Activated CD8-positive, alpha-beta memory T cell treated with anti-CD3 and anti-CD28 coated beads, Interleukin-2, amount 50 U/mL, for 1 hour (primary cell): ENCODE data around the gene DCAF4.
"Not testable (repeated sequence)": the region's sequence is repeated elsewhere in the genome, so short reads cannot be mapped to it uniquely, and the experiment has no call there.

ENCODE experiments used
- DNase-seq: peaks from one replicate; pipeline ENCODE4 v3.0.0-alpha.2; 2020; ENCODE audit errors: extremely low read depth

Gene DCAF4

GRCh38 chr14:72932893-72933292 is 6.6 kb downstream of the DCAF4 start:
- DNase-seq: no peak

DNA sequence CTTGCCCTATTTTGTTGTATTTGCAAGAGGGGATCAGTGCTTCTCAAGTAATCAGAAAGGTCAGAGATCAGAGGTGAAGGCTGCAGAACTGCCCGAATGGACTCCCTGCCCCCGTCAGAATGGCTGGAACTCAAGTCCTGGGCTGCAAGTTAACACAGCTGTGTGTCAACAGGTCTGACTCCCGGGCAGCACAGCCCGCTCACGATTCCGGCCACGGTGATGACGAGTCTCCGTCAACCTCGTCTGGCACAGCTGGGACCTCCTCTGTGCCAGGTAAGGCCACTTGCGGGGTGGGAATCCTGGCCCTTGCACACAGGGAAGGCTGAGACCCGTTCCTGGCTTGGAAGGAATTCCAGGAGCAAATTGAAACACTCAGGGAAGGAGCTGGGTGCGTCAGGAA is 13.4 kb downstream of the DCAF4 start:
- DNase-seq: no peak

DNA sequence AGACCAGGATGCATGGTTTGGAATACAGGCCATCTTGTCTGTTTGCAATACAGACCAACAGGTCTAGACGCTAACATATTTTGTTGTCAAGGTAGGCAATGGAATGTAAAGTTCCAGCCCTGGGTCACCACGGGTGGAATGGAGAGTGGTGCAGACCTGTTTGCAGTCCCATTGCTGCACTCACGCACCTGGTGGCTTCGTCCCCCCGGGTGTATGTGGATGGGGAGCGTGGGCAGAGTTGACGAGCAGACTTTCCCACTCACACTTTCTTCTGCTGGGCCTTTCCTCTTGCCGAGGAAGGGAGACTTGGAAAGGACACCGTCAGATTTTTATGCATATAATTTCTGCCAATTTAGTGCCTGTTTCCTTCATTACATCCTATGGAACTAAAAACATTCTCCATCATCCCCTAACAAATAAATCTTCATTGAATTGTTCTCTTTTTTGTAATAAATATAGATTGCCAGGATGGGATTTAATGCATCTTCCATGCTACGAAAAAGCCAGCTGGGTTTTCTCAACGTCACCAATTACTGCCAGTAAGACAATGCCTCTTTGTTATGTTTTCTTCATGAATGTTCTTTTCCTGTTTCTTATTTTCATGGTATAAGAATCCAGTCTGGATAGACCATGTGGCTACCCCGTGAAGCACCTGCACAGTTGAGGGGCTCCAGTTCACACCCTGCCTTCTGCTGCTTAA is 15.2 kb downstream of the DCAF4 start:
- DNase-seq: no peak

DNA sequence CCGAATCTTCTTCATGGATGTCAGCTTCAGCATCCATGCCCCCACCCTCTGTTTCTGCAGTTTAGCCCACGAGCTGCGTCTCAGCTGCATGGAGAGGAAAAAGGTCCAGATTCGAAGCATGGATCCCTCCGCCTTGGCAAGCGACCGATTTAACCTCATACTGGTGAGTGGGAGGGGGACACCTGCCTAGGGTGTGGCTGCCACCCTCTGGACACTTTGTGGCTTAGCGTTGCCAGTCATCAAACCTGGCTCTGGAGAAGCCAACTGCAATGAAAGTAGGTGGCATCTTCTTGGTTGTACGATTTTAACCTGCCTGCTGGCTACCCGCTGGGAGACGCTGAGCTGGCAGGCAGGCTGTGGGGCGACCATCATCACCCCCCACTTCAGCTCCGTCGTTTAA is 16.7 kb downstream of the DCAF4 start:
- no peak for DNase-seq

DNA sequence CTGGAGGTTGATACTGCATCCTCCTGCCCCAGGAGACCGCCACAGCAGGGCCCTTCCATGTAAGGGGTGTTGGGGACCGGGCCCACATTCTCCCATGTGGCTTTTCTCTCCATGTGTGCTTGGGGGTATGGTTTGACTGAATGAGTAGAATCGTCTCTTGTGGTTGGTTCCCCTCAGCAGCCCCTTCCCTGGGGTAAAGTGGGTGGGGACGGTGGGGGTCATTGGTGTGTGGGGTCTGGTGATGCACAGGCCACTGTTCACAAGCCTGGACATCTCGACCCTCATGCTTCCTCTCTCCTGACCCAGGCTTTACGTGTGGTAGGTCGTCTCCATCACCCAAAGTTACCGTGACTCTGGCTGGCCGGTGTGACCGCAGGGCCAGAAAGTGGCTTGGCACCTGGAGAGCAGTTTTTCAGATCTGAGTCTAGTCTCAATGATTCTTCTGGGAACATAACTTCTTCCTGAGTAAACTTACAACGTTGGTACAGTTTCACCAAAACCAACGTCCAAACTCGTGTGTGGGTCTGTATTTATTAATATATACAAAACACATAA is 17.7 kb downstream of the DCAF4 start:
- no peak for DNase-seq

- DNase-seq: no peak
Observed at GRCh38 chr14:72945356-72946027, 19.2 kb downstream of the DCAF4 start.

GRCh38 chr14:72946491-72946890 is 20.2 kb downstream of the DCAF4 start:
- DNase-seq: no peak

DNA sequence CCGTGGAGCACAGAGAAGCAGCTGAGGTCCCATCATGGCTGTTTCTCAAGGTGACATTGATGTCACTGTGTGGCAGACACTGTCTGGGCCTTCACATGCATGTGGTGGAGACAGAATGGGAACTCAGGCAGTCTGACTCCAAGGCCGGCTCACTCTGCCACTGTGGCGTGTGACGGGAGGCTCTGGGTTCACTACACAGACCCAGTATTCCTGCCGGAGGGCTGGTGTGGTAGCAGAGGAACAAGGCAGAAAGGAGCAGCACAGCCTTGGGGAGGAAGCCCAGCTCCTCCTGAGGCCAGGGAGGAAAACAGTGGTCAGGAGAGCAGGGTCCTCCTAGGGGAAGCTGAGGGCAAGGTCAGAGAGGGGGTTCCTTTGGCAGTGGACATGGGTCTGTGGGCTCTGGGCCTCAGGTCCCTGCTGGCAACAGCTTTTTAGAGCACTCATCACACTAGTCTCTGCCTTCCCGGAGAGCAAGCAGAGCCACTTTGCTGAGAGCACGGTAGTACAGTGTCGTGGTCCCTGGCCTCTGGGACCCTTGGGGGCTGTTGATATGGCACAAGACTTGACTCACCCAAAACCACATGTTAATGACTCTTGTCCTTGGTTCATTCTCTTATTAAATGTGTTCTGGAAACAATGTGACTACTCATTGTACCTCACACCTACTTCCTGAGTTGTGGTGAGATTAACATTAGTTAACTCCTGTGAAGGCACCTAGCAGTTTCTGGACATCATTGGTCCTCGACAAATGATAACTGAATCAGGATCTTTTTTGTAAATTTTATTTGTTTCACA is 21.3 kb downstream of the DCAF4 start:
- DNase-seq: no peak

GRCh38 chr14:72948481-72949138 is 22.3 kb downstream of the DCAF4 start:
- peak; percentile 21 for DNase-seq

GRCh38 chr14:72952171-72952570 is 25.9 kb downstream of the DCAF4 start:
- no peak for DNase-seq

DNA sequence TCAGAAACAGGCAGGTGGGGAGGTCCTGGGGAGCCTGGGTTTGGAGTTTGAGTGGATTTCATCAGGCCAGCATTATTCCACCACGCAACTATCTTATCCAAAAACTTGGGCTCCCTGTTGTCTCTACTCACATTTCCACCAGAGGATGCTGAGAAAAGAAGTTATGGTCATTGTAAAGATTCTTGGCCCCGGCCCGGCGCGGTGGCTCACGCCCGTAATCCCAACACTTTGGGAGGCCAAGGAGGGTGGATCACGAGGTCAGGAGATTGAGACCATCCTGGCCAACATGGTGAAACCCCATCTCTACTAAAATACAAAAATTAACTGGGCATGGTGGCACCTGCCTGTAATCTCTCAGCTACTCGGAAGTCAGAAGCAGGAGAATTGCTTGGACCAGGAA is 30.5 kb downstream of the DCAF4 start:
- not testable (repeated sequence) for DNase-seq

DNA sequence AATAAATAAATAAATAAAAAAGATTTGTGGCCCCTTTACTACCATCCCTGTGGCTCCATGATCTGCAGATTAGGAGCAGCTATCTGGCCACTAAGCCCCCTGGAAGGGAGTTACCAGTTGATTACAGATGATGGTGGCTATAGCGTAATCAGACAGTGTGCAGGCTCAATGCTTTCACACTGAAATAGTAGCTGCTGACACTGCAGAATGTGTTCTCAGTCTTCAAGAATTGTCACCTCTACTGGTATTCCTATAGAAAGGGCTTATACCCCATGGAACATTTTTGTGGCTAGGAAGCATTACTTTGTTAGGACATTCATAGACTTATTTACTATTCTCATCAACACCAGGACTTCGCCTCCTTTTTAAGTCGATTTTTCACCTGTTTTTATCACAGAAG is 30.9 kb downstream of the DCAF4 start:
- DNase-seq: no peak

DNA sequence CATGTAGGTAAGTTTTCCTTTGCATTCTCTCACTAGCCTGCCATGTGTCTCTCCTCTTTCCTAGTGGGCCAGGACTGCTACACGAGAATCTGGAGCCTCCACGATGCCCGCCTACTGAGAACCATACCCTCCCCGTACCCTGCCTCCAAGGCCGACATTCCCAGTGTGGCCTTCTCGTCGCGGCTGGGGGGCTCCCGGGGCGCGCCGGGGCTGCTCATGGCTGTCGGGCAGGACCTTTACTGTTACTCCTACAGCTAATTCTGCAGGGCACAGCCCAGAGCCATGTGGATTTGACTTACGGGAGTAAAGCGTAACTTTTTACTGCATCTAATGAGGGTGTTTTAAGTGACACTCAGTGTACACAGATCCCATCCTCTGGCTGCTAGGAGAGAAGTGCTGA is 32.3 kb downstream of the DCAF4 start:
- DNase-seq: no peak

DNA sequence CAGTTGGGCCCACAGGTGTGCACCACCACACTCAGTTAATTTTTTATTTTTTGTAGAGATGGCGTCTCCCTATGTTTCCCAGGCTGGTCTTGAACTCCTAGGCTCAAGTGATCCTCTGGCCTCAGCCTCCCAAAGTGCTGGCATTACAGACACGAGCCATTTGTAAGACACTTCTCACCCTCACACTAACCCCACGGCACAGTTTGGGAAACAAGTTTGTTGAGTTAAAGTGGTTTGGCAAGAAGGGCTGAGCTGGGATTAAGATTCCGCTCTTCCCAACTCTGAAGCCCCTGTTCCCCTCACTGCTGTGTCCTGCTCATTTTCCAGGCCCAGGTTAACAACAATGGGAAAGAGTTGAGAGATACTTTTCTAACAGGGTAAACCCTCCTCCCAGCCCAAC is 34.8 kb downstream of the DCAF4 start:
- not testable (repeated sequence) for DNase-seq

- no peak for DNase-seq
Observed at GRCh38 chr14:72961579-72962335, 35.5 kb downstream of the DCAF4 start.

DNA sequence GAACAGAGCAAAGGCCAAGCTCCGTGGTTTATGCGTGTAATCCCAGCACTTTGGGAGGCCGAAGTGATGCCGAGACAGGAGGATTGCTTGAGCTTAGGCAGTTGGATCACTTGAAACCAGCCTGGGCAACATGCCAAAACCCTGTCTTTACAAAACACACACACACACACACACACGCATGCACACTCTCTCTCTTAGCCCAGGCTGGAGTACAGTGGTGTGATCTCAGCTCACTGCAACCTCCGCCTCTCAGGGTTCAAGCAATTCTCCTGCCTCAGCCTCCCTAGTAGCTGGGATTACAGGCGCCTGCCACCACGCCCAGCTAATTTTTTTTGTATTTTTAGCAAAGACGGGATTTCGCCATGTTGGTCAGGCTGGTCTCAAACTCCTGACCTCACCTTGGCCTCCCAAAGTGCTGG is 36.1 kb downstream of the DCAF4 start:
- not testable (repeated sequence) for DNase-seq

DNA sequence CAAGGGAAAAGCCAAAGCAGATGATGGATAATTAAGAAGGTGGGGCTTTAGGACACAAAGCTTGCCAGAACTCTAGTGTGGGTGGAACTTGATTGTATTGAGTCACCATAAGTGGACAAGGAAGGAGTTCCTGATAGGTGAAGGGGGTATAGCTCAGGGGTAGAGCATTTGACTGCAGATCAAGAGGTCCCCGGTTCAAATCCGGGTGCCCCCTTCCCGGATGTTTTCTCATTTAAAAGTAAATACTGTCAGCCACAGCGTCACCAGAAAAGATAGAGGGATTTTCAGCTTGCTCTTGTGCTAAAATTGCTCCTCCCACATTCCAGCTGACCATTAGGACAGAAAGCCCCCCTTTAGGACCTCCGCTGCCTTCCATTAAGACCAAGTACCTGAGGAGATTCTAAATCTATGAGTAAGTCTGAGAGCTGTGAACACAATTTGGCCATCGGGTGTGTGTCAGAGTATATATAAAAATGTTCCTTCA is 36.6 kb downstream of the DCAF4 start:
- no peak for DNase-seq

DNA sequence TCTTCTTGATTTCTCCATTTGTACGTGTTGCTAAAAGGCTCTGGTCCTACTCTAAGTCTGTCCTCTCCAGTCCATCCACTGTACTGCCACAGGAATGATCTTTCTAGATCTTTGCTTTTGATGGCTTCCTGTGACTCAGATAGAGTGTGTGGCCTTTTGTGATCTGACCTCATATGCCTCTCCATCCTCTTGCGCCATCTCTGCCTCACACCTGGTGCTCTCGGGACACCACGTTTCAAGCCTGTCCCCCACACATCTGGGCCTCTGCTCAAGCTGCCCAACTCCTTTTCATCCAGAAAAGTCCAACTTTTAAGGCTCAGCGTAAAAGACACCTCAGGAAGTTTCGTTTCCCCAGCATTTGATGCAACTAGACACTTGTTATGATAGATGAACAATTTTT is 39.0 kb downstream of the DCAF4 start:
- DNase-seq: no peak

- no peak for DNase-seq
Observed at GRCh38 chr14:72966038-72966437, 39.8 kb downstream of the DCAF4 start.

- DNase-seq: no peak
Observed at GRCh38 chr14:72968316-72968715, 42.1 kb downstream of the DCAF4 start.

GRCh38 chr14:72970058-72970630 is 43.9 kb downstream of the DCAF4 start:
- no peak for DNase-seq
